AG10803 (cell line): ENCODE data around the gene EVL.

ENCODE experiments used
- DNase-seq: peaks from one replicate; pipeline ENCODE4 v3.0.0; 2010; ENCODE audit warnings: low read depth
- H3K4me3 ChIP-seq: 2 replicates; pipeline ENCODE4 v1.5.1; 2011; ENCODE audit warnings: mild to moderate bottlenecking, low read length, control low read depth
- CTCF ChIP-seq: conservative IDR thresholded peaks from 2 replicates; pipeline ENCODE4 v1.5.1; 2011; ENCODE audit warnings: mild to moderate bottlenecking, low read length, control low read depth, inconsistent platforms

Gene EVL

GRCh38 chr14:100146531-100147091 lies 81.4 kb downstream of the EVL start:
- no peak for DNase-seq
- no peak overlapping the region for H3K4me3 ChIP-seq
- no peak for TF ChIP-seq CTCF

DNA sequence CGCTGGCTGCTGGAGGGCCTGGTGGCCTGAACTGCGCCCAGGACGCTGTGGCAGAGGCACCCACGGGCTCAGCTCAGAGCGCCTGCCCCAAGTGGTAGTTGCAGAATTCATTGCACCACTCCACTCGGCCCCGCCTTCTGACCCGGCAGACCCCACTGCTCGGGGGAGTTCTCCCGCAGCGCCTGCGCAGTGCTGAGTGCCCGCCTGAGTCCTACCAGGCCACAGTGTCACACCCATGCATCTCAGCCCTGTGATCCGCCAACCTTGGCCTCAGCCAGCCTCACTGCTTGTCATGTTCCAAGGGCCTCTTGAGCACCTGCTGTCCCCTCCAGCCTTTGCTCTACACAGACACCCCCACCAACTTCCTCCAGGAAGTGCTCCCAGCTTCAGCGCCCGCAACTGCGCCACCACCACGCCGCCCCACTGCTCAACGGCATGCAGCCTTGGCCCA lies 82.0 kb downstream of the EVL start:
- no peak for TF ChIP-seq CTCF
- H3K4me3 ChIP-seq, result no peak overlapping the region
- DNase-seq, result no peak

- no peak for TF ChIP-seq CTCF
- no peak for DNase-seq
- no peak overlapping the region for H3K4me3 ChIP-seq
Measured at GRCh38 chr14:100147691-100148464, 82.7 kb downstream of the EVL start.

GRCh38 chr14:100148837-100149731 lies 83.9 kb downstream of the EVL start:
- H3K4me3 ChIP-seq, result no peak overlapping the region
- DNase-seq, result no peak
- TF ChIP-seq CTCF, result no peak

GRCh38 chr14:100149851-100150611 lies 84.8 kb downstream of the EVL start:
- TF ChIP-seq CTCF, result no peak
- no peak for DNase-seq
- no peak overlapping the region for H3K4me3 ChIP-seq

DNA sequence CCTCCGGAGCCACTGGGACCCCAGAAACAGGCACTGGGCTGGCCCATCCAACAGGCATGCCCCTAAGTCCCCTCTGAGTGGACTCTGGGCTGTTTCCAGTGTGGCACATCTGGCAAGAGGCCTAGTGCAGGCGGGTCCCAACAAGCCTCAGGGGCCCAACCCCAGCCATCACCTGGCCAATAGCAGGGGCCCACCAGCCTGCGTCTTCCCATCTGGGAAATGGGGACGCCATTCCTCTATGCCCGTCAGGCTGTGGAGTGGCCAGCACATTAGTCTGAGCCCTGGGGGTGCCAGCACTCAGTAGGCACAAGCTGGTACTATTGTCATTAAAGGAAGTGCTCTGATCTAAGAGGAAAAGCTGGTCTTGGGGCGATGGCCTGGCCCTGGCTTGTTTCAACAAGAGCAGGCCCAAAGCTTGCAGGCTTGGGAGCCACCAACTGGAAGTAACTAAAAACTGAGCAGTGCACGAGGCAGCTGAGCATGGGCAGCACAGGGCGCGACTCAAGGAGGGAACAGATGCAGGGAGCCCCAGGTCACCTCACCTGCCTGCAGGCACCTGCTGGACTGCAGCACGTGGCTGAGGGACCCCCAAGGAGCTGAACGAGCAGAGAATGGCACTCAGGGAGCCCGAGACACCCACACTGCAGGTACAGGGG lies 85.8 kb downstream of the EVL start:
- TF ChIP-seq CTCF, result no peak
- no peak for DNase-seq
- no peak overlapping the region for H3K4me3 ChIP-seq
